ENCODE data around the gene RAB40B. TPM values are rescaled to one million over a fixed set of nuclear protein-coding genes. Genes with fewer than 3 reads are reported as not detected.

RAB40B gene
- total RNA-seq, 1 experiment from 2014 or later: 22.1 TPM

DNA sequence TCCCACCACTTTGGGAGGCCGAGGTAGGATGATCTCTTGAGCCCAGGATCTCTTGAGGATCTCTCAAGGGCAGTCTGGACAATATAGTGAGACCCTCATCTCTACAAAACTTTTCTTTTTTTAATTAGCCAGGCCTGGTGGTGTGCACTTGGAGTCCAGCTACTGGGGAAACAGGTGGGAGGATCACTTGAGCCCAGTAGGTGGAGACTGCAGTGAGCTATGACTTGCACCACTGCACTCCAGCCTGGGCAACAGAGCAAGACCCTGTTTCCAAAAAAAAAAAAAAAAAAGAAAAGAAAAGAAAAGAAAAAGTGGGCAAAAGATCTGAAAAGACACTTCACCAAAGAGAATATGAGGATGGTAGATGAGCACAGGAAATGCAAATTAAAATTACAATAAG, 15.0 kb downstream of the RAB40B start:
- ChIA-PET POLR2A (no interaction called here), RAD21 (ENCODE audit: low non-redundant PET in 1 of 2, low total read pairs in 2 of 2, uncharacterized antibody in 2 of 2, unreplicated experiment in 2 of 2) (interaction anchor here in 1 of 2 experiments (0.6 kb wide), 1 partner anchor 270 kb away, joined by 3 read pairs; no protein-coding TSS in a partner anchor), CTCF (no interaction called here)
- Histone ChIP-seq H3K27me3 (ENCODE audit: insufficient read depth, low read length) (no peaks in the 10 kb centered on the region), H3K9ac (ENCODE audit: low read length) (no peak overlapping the region), H3K27ac (ENCODE audit: low read depth, low read length) (no peak overlapping the region), H3K36me3 (ENCODE audit: control insufficient read depth in 1 of 2, insufficient read depth in 2 of 2, low read length in 2 of 2) (no peaks in the 10 kb centered on the region), H4K20me1 (ENCODE audit: insufficient read depth) (no peaks in the 10 kb centered on the region), H3K4me2 (ENCODE audit: low read length) (no peak overlapping the region), H3K9me2 (ENCODE audit: insufficient read depth) (no peaks in the 10 kb centered on the region), H2AFZ (ENCODE audit: low read depth, low read length, poor library complexity, severe bottlenecking) (no peak overlapping the region), H3K79me2 (ENCODE audit: insufficient read depth, low read length) (no peaks in the 10 kb centered on the region), H3K4me3 (replicated peaks in 1 of 2; ENCODE audit: low read depth in 1 of 2, low read length in 2 of 2) (no peak overlapping the region), H3K4me1 (ENCODE audit: control insufficient read depth in 1 of 2, insufficient read depth in 2 of 2, low read length in 2 of 2) (peaks cover 0 to 5% of the 10 kb centered on the region in 2 experiments; a peak in 1 of 4 replicates), H3K9me3 (ENCODE audit: control insufficient read depth in 1 of 2, insufficient read depth in 1 of 2, low read depth in 1 of 2, low read length in 2 of 2) (peaks cover 11 to 16% of the 10 kb centered on the region in 2 experiments; a peak in 3 of 4 replicates)
- TF ChIP-seq SIN3A (IDR thresholded peaks at IDR 0.05; ENCODE audit: low read depth): no peak
- DNase-seq (ENCODE audit: low read depth, low spot score) (no peak), ATAC-seq (no peak)
- intact Hi-C loops (cut with micrococcal nuclease): no loop called here
- BruUV-seq (replicated peaks): no TSS peak

DNA sequence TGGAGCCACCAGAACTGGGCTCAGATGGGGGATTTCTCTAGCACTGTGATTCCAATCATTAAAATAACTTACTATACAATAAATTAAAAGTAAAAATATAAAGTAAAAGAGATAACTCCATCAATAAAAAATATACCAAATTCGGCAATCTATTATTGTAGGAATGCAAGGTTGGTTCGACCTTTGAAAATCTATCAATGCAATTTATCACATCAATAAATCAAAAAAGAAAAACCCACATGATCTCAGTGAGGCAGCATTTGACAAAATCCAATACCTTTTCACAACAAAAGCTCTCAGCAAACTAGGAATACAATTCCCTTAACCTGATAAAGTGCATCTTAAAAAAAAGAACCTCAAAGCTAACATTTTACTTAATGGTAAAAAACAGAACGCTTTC, 17.0 kb downstream of the RAB40B start:
- Histone ChIP-seq H3K9me3 (ENCODE audit: control insufficient read depth in 1 of 2, insufficient read depth in 1 of 2, low read depth in 1 of 2, low read length in 2 of 2) (peaks cover 11 to 16% of the 10 kb centered on the region in 2 experiments; a peak in 3 of 4 replicates), H3K27me3 (ENCODE audit: insufficient read depth, low read length) (no peaks in the 10 kb centered on the region), H3K79me2 (ENCODE audit: insufficient read depth, low read length) (no peaks in the 10 kb centered on the region), H3K27ac (ENCODE audit: low read depth, low read length) (no peak overlapping the region), H3K4me3 (replicated peaks in 1 of 2; ENCODE audit: low read depth in 1 of 2, low read length in 2 of 2) (no peak overlapping the region), H3K9me2 (ENCODE audit: insufficient read depth) (no peaks in the 10 kb centered on the region), H2AFZ (ENCODE audit: low read depth, low read length, poor library complexity, severe bottlenecking) (no peak overlapping the region), H3K4me1 (ENCODE audit: control insufficient read depth in 1 of 2, insufficient read depth in 2 of 2, low read length in 2 of 2) (no peaks in the 10 kb centered on the region), H4K20me1 (ENCODE audit: insufficient read depth) (no peaks in the 10 kb centered on the region), H3K4me2 (ENCODE audit: low read length) (no peak overlapping the region), H3K36me3 (ENCODE audit: control insufficient read depth in 1 of 2, insufficient read depth in 2 of 2, low read length in 2 of 2) (no peaks in the 10 kb centered on the region), H3K9ac (ENCODE audit: low read length) (no peak overlapping the region)
- ChIA-PET POLR2A (no interaction called here), RAD21 (ENCODE audit: low non-redundant PET in 1 of 2, low total read pairs in 2 of 2, uncharacterized antibody in 2 of 2, unreplicated experiment in 2 of 2) (no interaction called here), CTCF (interaction anchor here (0.7 kb wide), 1 partner anchor 232 kb away, joined by 3 read pairs; no protein-coding TSS in a partner anchor)
- ATAC-seq (no peak), DNase-seq (ENCODE audit: low read depth, low spot score) (no peak)
- intact Hi-C loops (cut with micrococcal nuclease): no loop called here
- BruUV-seq (replicated peaks): no TSS peak
- no peak for TF ChIP-seq FOSL1 (IDR thresholded peaks at IDR 0.05; ENCODE audit: low read depth)
- no peak for TF ChIP-seq EZH2phosphoT487 (IDR thresholded peaks at IDR 0.05; ENCODE audit: borderline replicate concordance)
- TF ChIP-seq ELF1 (IDR thresholded peaks at IDR 0.05; ENCODE audit: borderline replicate concordance, low read depth): no peak
- no peak for TF ChIP-seq RAD21 (IDR thresholded peaks at IDR 0.05; ENCODE audit: low read depth)
- TF ChIP-seq, protein P1, sequence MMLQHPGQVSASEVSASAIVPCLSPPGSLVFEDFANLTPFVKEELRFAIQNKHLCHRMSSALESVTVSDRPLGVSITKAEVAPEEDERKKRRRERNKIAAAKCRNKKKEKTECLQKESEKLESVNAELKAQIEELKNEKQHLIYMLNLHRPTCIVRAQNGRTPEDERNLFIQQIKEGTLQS (IDR thresholded peaks at IDR 0.05): no peak
